Measurements from ENCODE around the gene PLVAP. TPM values are rescaled to one million over a fixed set of nuclear protein-coding genes. Genes with fewer than 3 reads are reported as not detected.

The PLVAP gene
- total RNA-seq, 1 donor from 2014 or later: 0.95 TPM

GRCh38 chr19:17329366-17330261 is 47.5 kb downstream of the PLVAP start:
- Mint-ChIP-seq H3K4me1 (ENCODE audit: low read depth, unreplicated experiment) (peaks cover 6% of the 10 kb centered on the region), H3K27me3 (ENCODE audit: low read depth, unreplicated experiment) (peaks cover 2% of the 10 kb centered on the region), H3K36me3 (ENCODE audit: low read depth, unreplicated experiment) (peaks cover 7% of the 10 kb centered on the region), H3K9me3 (ENCODE audit: unreplicated experiment) (no peaks in the 10 kb centered on the region), H3K27ac (ENCODE audit: unreplicated experiment) (no peak overlapping the region), H3K4me3 (ENCODE audit: unreplicated experiment) (no peak overlapping the region)
- Histone ChIP-seq H3K27me3 (ENCODE audit: insufficient read depth, low read length) (no peaks in the 10 kb centered on the region), H3K4me1 (ENCODE audit: insufficient read depth, low read length) (peaks cover 11% of the 10 kb centered on the region), H3K79me2 (ENCODE audit: insufficient read depth, low read length) (no peaks in the 10 kb centered on the region), H3K9ac (ENCODE audit: low read length) (no peak overlapping the region), H4K20me1 (ENCODE audit: insufficient read depth, low read length) (peaks cover 2% of the 10 kb centered on the region), H3K36me3 (ENCODE audit: insufficient read depth, low read length) (no peaks in the 10 kb centered on the region), H3K4me3 (ENCODE audit: insufficient read depth, low read depth, low read length) (no peak overlapping the region), H3K4me2 (ENCODE audit: low read length) (no peak overlapping the region), H2AFZ (ENCODE audit: low read depth, low read length) (no peak overlapping the region), H3K9me3 (ENCODE audit: insufficient read depth, low read depth, low read length) (no peaks in the 10 kb centered on the region), H3K27ac (ENCODE audit: low read depth, low read length) (no peak overlapping the region)
- TF ChIP-seq CTCF (IDR thresholded peaks at IDR 0.05; ENCODE audit: insufficient read depth, low read depth, low read length): no peak
- no peak for TF ChIP-seq EZH2 (IDR thresholded peaks at IDR 0.05; ENCODE audit: insufficient read depth, low read length)
- DNase-seq (ENCODE audit: low read depth) (no peak), FAIRE-seq (no peak)

GRCh38 chr19:17328517-17329365 is 48.4 kb downstream of the PLVAP start:
- no peak overlapping the region for H3K27ac ChIP-seq (ENCODE audit: low read depth, low read length)
- no peak overlapping the region for H3K9ac ChIP-seq (ENCODE audit: low read length)
- no peaks in the 10 kb centered on the region for H3K79me2 ChIP-seq (ENCODE audit: insufficient read depth, low read length)
- H4K20me1 ChIP-seq (ENCODE audit: insufficient read depth, low read length): peaks cover 2% of the 10 kb centered on the region
- no peaks in the 10 kb centered on the region for H3K9me3 ChIP-seq (ENCODE audit: insufficient read depth, low read depth, low read length)
- H2AFZ ChIP-seq (ENCODE audit: low read depth, low read length): no peak overlapping the region
- no peaks in the 10 kb centered on the region for H3K36me3 ChIP-seq (ENCODE audit: insufficient read depth, low read length)
- no peak overlapping the region for H3K27ac Mint-ChIP-seq (ENCODE audit: unreplicated experiment)
- no peaks in the 10 kb centered on the region for H3K9me3 Mint-ChIP-seq (ENCODE audit: unreplicated experiment)
- H3K4me1 Mint-ChIP-seq (ENCODE audit: low read depth, unreplicated experiment): peaks cover 6% of the 10 kb centered on the region
- H3K27me3 ChIP-seq (ENCODE audit: insufficient read depth, low read length): no peaks in the 10 kb centered on the region
- H3K36me3 Mint-ChIP-seq (ENCODE audit: low read depth, unreplicated experiment): peaks cover 5% of the 10 kb centered on the region
- no peak overlapping the region for H3K4me2 ChIP-seq (ENCODE audit: low read length)
- DNase-seq (ENCODE audit: low read depth): no peak
- peaks cover 2% of the 10 kb centered on the region for H3K27me3 Mint-ChIP-seq (ENCODE audit: low read depth, unreplicated experiment)
- peaks cover 6% of the 10 kb centered on the region for H3K4me1 ChIP-seq (ENCODE audit: insufficient read depth, low read length)
- no peak overlapping the region for H3K4me3 ChIP-seq (ENCODE audit: insufficient read depth, low read depth, low read length)
- TF ChIP-seq CTCF (IDR thresholded peaks at IDR 0.05; ENCODE audit: insufficient read depth, low read depth, low read length) (no peak), EZH2 (IDR thresholded peaks at IDR 0.05; ENCODE audit: insufficient read depth, low read length) (peak; percentile 46)
- H3K4me3 Mint-ChIP-seq (ENCODE audit: unreplicated experiment): no peak overlapping the region
- FAIRE-seq: no peak
